T-helper 1 cell treated with Interleukin-12 subunit alpha and Interleukin-12 subunit beta and Interleukin-4 antibody, amounts not matched to agents 30 μg/mL and 1 μg/mL, for 36 hours (primary cell): ENCODE data around the gene CEBPZ.
"Not testable (repeated sequence)": the region's sequence is repeated elsewhere in the genome, so short reads cannot be mapped to it uniquely, and the experiment has no call there.

Experiments
- H3K27ac Mint-ChIP-seq: one replicate; pipeline ENCODE4 v1.8.0; 2021; ENCODE audit warnings: mild to moderate bottlenecking, mixed read lengths
- H3K27me3 Mint-ChIP-seq: one replicate; pipeline ENCODE4 v1.8.0; 2021; ENCODE audit warnings: low read depth, mixed read lengths
- H3K36me3 Mint-ChIP-seq: one replicate; pipeline ENCODE4 v1.8.0; 2021; ENCODE audit warnings: low read depth, mixed read lengths
- H3K4me1 Mint-ChIP-seq: one replicate; pipeline ENCODE4 v1.8.0; 2021; ENCODE audit warnings: low read depth, mixed read lengths
- H3K4me3 Mint-ChIP-seq: one replicate; pipeline ENCODE4 v1.8.0; 2021; ENCODE audit warnings: mild to moderate bottlenecking, moderate library complexity, mixed read lengths
- H3K9me3 Mint-ChIP-seq: one replicate; pipeline ENCODE4 v1.8.0; 2021; ENCODE audit warnings: mixed read lengths

CEBPZ gene

DNA sequence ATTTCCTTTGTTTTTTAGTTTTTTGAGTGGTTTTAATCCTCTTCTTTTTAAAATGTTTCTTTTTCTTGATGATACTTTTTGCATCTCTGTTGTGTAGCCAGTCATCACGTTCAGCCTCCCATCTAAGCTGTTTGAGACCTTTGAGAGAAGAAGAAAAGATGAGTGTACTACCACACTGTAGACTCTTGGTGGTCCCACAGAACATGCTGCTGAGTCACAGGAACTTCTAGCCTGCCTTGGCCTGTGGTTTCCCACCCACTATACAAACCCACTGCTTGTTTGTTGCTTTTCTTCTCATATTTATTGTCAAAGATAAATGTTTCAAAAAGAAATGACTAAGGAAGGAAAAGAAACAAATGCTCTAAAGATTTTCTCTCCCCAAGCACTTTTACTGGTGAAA is 29.6 kb downstream of the CEBPZ start:
- Mint-ChIP-seq H3K27ac (peak overlapping the region; percentile 45), H3K4me3 (no peak overlapping the region), H3K4me1 (peaks cover 25% of the 10 kb centered on the region), H3K36me3 (peaks cover 58% of the 10 kb centered on the region), H3K27me3 (no peaks in the 10 kb centered on the region), H3K9me3 (peaks cover 23% of the 10 kb centered on the region)

DNA sequence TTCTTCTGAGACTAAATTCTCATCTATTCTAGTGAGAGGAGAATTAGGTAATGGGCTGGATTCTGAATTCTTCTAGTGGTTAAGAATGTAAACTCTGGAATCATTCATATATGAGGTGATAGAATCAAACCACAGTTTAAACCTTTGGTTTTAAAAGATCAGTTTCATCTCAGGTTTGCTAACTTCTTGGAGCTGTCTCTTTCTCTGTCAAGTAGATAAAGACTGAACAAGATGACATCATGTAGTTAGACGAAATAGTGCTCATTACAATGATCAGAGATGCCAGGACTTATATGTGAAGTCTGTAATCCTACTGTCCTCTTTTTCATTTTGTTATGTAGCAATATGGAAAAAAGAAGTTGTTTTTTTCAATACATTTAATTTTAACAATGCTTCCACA is 30.2 kb downstream of the CEBPZ start:
- Mint-ChIP-seq H3K9me3 (peaks cover 18% of the 10 kb centered on the region), H3K4me3 (no peak overlapping the region), H3K27me3 (no peaks in the 10 kb centered on the region), H3K27ac (peak overlapping the region; percentile 36), H3K4me1 (peaks cover 27% of the 10 kb centered on the region), H3K36me3 (peaks cover 55% of the 10 kb centered on the region)

DNA sequence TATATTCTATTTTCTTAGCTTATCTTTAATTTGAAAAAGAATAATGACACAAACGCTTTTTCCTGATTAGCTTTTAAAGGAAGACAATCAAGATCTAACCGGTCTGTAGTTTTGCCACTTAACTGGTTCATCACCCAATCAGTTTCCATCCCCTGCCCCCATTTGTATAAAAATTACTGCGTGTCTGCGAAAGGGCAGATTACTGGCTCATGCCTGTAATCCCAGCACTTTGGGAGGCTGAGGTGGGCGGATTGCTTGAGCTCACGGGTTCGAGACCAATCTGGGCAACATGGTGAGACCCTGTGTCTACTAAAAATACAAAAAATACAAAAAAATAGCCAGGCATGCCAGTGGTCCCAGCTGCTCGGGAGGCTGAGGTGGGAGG is 32.7 kb downstream of the CEBPZ start:
- H3K27ac Mint-ChIP-seq: no peak overlapping the region
- no peaks in the 10 kb centered on the region for H3K27me3 Mint-ChIP-seq
- H3K36me3 Mint-ChIP-seq: peaks cover 32% of the 10 kb centered on the region
- H3K9me3 Mint-ChIP-seq: peaks cover 4% of the 10 kb centered on the region
- no peak overlapping the region for H3K4me3 Mint-ChIP-seq
- H3K4me1 Mint-ChIP-seq: peaks cover 25% of the 10 kb centered on the region

DNA sequence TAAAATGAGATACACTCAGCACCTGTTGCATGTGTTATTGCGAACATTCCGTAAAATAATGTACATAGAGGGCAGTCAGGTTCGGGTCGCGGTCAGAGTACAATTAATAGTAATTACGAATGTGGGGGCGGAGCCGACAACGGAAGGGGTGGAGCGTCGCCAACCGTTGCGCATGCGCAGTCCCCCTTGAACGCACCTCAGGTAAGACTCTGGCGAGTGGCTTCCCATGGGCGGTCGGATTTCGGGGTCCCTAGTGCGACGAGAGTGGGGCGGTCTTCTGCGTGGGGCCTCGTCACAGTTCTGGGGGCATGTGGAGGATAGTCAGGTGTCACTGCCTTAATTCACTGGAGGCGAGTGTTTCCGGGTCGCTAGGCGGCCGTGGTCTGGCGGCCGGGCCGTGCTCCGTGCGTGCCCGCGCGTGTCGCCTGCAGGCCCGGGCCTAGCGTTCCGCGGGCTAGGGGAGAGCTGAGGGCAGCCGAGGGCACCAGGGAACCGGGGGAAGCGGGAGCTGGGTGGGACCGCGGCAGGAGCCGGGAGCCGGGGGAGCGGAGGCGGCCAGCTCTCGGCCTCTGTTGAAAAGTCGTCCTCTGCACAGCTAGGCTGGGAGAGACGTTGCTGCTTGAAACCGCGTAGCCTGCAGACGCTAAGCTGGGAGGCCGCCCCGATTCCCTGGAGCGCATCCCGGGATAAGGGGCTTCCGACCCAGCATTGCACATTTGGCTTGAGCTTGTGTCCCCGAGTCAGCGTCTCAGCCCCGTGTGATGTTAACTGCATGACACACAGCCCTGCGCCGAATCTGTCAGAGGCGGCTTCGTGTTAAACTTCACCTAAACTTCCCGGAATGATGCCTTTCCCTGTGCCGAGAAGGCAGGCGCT is 34.8 kb downstream of the CEBPZ start, which contains the start of gene CEBPZOS:
Gene CEBPZOS, plus strand, starts transcription at position 177 of the 876 bp plus-strand sequence. CDS start 3,209 bp downstream, outside the sequence.
- Mint-ChIP-seq H3K36me3 (peaks cover 18% of the 10 kb centered on the region), H3K9me3 (no peaks in the 10 kb centered on the region), H3K27me3 (peaks cover 5% of the 10 kb centered on the region), H3K4me1 (peaks cover 18% of the 10 kb centered on the region), H3K4me3 (peak within 1 kb of the TSS; percentile 100), H3K27ac (peak within 1 kb of the TSS; percentile 100)

DNA sequence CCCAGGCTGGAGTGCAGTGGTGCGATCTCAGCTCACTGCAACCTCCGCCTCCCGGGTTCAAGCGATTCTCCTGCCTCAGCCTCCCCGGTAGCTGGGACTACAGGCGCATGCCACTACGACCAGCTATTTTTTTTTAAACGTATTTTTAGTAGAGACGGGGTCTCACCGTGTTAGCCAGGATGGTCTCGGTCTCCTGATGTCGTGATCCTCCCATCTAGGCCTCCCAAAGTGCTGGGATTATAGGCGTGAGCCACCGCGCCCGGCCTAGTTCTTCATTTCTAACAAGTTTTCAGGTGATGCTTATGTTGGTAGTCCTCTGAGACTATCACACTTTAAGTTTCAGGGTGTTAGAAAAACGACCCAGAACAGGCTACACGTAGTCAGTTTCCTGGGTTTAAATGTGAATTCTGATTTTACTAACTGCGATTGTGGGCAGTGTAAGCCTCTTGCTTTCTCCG is 35.5 kb downstream of the CEBPZ start:
- not testable (repeated sequence) for H3K9me3 Mint-ChIP-seq, H3K27me3 Mint-ChIP-seq
- Mint-ChIP-seq H3K4me3 (peak overlapping the region; percentile 100), H3K27ac (peak overlapping the region; percentile 100), H3K36me3 (peaks cover 13% of the 10 kb centered on the region), H3K4me1 (peaks cover 15% of the 10 kb centered on the region)

DNA sequence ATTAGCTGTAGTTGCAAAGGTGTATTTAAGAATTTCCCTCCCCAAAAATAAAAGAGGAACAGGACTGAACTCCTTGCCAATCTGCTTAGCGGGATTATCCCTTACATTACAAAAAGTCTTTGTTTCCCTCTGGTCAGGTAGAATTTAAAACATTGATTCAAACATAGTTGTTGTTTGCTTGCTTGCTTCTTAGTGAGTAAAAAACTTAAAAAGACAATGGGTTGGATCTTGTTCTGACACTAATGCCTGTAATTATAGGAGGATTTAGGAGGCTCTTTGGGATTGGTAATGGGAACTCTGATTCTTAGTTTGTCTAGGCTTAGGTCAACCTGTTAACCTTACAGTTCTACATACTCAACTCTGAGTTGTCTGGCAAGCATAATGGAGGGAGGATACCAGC is 38.8 kb downstream of the CEBPZ start:
- Mint-ChIP-seq H3K27me3 (peaks cover 13% of the 10 kb centered on the region), H3K9me3 (no peaks in the 10 kb centered on the region), H3K4me3 (no peak overlapping the region), H3K36me3 (peaks cover 5% of the 10 kb centered on the region), H3K4me1 (peaks cover 17% of the 10 kb centered on the region), H3K27ac (no peak overlapping the region)

DNA sequence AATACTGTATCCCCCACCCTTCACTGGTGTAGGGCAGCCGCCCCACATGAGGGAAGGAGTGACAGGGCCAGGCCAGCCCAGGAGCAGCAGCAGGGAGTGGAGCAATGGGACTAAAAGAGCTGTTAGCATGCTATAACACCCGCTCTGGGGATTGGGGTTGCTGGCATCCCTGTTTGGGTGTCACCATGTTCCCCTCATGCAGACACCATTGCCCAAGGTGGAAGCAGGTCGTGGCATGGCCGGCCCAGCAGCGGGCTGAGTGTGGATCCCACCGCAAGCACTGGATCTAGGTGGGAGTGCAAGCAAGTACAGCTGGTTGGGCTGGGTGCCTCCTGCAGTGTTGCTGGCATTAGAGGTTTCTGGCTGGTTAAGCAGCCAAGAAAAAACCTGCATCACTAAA is 39.6 kb downstream of the CEBPZ start:
- Mint-ChIP-seq H3K4me3 (no peak overlapping the region), H3K4me1 (peaks cover 10% of the 10 kb centered on the region), H3K9me3 (no peaks in the 10 kb centered on the region), H3K27me3 (peaks cover 17% of the 10 kb centered on the region), H3K36me3 (peaks cover 5% of the 10 kb centered on the region), H3K27ac (no peak overlapping the region)

DNA sequence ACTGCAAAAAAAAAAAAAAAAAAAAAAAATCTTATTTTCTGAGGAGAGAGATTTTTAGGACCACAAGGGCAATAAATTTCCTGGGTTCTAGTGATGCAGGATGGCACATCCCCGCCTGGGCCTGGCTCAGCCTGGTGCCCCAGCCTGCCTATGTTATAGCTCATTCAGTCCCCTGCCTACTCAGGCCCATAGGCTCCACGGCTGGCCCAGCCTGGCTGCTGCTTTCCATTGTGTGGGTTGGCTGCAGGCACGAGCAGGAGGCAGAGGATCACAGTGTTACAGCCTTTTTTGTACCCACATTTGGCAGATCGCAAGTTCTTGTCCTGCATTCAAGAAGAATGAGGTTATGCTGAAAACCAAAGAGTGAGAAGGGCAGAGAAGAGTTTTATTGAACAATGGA is 40.1 kb downstream of the CEBPZ start:
- Mint-ChIP-seq H3K9me3 (no peaks in the 10 kb centered on the region), H3K27me3 (peaks cover 19% of the 10 kb centered on the region), H3K4me3 (no peak overlapping the region), H3K36me3 (peaks cover 3% of the 10 kb centered on the region), H3K27ac (no peak overlapping the region), H3K4me1 (peaks cover 9% of the 10 kb centered on the region)

DNA sequence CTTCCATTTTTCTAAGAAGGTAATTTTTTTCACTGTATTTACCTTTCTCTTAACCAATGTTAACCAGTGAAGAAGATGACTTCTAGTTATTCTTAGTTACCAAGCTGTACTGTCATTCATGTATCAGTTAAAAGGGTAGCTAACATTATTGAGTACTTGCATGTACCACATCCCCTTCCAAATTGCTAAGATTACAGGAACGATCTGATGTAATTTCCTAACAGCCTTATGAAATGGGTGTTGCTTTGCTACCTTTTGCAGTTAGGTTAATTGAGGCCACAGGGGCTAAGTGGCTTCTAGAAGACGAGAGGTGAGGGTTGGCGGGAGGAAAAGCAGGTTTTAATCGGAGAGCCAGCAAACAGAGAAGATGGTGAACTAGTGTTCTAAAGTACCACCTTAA is 41.1 kb downstream of the CEBPZ start:
- Mint-ChIP-seq H3K4me3 (no peak overlapping the region), H3K27me3 (peaks cover 24% of the 10 kb centered on the region), H3K4me1 (peaks cover 6% of the 10 kb centered on the region), H3K9me3 (no peaks in the 10 kb centered on the region), H3K36me3 (peaks cover 1% of the 10 kb centered on the region), H3K27ac (no peak overlapping the region)

DNA sequence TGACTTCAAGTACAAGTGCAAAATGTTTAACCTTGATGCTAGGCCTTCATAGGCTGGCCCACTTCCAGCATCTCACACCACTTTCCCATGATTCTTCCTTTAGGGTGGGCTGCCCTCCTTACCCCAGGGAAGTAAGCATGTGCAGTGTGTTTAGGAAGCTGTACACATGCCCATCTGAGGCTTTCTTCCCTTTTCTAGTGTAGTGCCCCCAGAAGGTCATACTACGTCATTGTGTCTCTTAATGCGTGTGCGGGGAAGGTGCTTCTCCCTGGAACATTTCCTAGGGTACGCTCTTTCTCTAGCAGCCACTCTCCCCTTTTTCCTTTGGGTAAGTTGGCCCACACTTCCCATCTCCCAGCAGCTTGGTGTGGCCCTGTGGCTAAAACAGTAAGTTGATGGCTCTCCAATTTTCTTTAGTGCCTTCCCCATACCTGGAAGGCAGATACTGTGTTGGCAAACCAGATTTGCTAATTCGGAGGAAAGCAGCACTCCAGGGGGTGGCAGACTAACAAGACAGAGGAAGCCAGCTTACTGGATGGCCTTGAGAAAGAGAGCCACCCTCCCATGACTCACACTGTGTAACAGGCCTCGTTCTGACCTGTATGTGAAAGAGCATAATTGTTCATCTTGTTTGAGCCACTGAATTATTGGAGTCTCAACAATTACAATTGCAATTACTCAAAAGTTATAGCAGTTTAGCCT is 41.8 kb downstream of the CEBPZ start:
- H3K4me3 Mint-ChIP-seq: no peak overlapping the region
- H3K36me3 Mint-ChIP-seq: peaks cover 1% of the 10 kb centered on the region
- H3K9me3 Mint-ChIP-seq: no peaks in the 10 kb centered on the region

DNA sequence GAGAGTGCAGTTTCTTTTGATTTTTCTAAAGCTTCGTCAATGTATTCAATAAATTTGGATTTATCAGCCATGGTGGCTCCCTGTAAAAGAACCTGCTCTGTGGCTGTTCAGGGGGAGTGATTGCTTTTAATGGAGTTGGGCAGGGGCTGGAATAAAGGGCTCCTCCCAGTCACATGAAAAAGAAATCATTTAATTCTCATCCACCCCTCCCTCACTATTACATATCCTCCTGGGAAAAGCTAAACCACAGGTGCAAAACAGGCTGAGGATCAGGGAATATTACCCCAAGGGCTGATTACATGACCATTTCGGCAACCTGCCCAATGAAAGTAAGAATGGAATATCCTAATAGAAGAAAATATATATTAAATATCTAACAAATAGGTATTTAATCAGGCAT is 42.8 kb downstream of the CEBPZ start, which contains the start of gene SULT6B1:
Gene SULT6B1, minus strand, starts transcription at position 101 of the 400 bp plus-strand sequence. Its CDS starts 30 bp downstream, at position 71.
- H3K4me1 Mint-ChIP-seq: peaks cover 6% of the 10 kb centered on the region
- no peak within 1 kb of the TSS for H3K27ac Mint-ChIP-seq
- peaks cover 1% of the 10 kb centered on the region for H3K36me3 Mint-ChIP-seq
- peaks cover 37% of the 10 kb centered on the region for H3K27me3 Mint-ChIP-seq
- no peak within 1 kb of the TSS for H3K4me3 Mint-ChIP-seq
- no peaks in the 10 kb centered on the region for H3K9me3 Mint-ChIP-seq

More for the DNA sequence above, 41.8 kb downstream of the CEBPZ start:
- peaks cover 28% of the 10 kb centered on the region for H3K27me3 Mint-ChIP-seq
- H3K4me1 Mint-ChIP-seq: peaks cover 6% of the 10 kb centered on the region
- H3K27ac Mint-ChIP-seq: no peak overlapping the region

DNA sequence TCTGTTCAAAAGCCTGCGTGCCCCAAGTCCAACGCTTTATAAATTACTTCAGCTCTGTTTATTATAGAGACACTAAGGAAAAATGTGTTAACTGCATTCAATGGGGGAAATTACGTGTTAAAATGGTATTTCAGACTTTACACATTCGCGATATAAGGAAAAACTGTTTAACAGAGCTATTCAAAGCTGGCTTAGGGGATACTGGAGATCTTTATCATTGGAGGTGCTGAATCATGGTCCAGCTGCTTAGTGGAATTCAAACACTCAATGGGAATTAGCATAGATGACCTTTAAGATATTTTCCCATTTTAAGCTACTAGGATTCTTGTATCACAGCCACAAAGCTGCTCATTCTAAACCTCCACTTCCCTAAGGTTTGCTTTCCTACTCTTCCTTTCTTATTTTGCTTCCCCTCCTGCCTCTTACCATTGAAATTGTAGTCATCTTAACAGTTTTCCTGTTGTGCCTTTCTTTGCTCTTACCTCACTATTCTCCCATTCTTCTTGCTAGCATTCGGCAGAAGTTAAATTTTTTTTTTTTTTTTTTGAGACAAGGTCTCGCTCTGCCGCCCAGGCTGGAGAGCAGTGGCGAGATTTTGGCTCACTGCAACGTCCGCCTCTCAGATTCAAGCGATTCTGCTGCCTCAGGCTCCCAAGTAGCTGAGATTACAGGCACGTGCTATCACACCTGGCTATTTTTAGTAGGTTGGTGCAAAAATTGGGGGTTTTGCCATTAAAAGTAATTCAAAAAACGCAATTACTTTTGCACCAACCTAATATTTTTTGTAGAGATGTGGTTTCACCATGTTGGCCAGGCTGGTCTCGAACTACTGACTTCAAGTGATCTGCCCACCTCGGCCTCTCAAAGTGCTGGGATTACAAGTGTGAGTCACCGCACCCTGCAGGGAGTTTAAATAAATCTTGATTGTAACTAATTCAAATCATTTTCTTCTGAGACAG is 49.4 kb downstream of the CEBPZ start:
- Mint-ChIP-seq H3K27me3 (peaks cover 70% of the 10 kb centered on the region), H3K4me3 (no peak overlapping the region), H3K27ac (no peak overlapping the region), H3K4me1 (no peaks in the 10 kb centered on the region), H3K36me3 (no peaks in the 10 kb centered on the region), H3K9me3 (no peaks in the 10 kb centered on the region)

DNA sequence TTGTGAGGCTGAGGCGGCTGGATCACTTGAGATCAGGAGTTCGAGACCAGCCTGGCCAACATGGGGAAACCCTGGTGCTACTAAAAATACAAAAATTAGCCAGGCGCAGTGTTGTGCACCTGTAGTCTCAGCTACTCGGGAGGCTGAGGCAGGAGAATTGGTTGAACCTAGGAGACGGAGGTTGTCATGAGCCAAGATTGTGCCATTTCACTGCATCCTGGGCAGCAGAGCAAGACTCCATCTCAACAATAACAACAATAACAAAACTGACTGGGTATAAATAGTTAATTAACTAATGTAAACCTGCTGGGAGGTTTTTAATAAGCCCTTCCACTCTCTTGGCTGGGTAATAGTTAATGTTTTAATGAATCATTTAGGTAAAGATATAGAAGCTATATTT is 50.8 kb downstream of the CEBPZ start:
- Mint-ChIP-seq H3K27me3 (peaks cover 65% of the 10 kb centered on the region), H3K4me1 (no peaks in the 10 kb centered on the region), H3K9me3 (no peaks in the 10 kb centered on the region), H3K27ac (no peak overlapping the region), H3K36me3 (no peaks in the 10 kb centered on the region), H3K4me3 (no peak overlapping the region)
